ENCODE results near the gene CSMD2. TPM values are rescaled to one million over a fixed set of nuclear protein-coding genes. Genes with fewer than 3 reads are reported as not detected.

Gene CSMD2
- total and polyA plus RNA-seq, 2 of the 8 experiments (the other 6 are each of a cell fraction or from before 2014, with no cell fraction given) = 7.0 to 14.7 TPM

- Histone ChIP-seq H3K4me1 (replicated peaks in 1 of 4; ENCODE audit: control insufficient read depth in 3 of 4, insufficient read depth in 4 of 4, low read length in 3 of 4) (no peaks in the 10 kb centered on the region), H3K36me3 (ENCODE audit: control insufficient read depth in 2 of 4, insufficient read depth in 4 of 4, low read length in 3 of 4) (peaks cover 0 to 3% (median 0%) of the 10 kb centered on the region in 4 experiments; a peak in 2 of 8 replicates), H3K4me2 (ENCODE audit: insufficient read depth in 1 of 2, low read depth in 2 of 2, low read length in 2 of 2) (no peak overlapping the region), H2BK5ac (ENCODE audit: low read depth, low read length) (no peak overlapping the region), H4K5ac (ENCODE audit: insufficient read length, low read depth, low read length) (no peak overlapping the region), H2AFZ (ENCODE audit: low read length) (no peak overlapping the region), H3K18ac (ENCODE audit: extremely low read depth, low read length) (no peak overlapping the region), H2BK20ac (ENCODE audit: low read length) (no peak overlapping the region), H3K4ac (replicated peaks; ENCODE audit: insufficient read length, low read depth, low read length) (no peak overlapping the region), H4K20me1 (replicated peaks in 1 of 2; ENCODE audit: control insufficient read depth in 1 of 2, insufficient read depth in 2 of 2, low read length in 2 of 2) (peaks cover 0 to 2% of the 10 kb centered on the region in 2 experiments), H3K56ac (replicated peaks; ENCODE audit: insufficient read length, low read depth, low read length) (no peak overlapping the region), H3K79me2 (ENCODE audit: control insufficient read depth in 1 of 2, insufficient read depth in 2 of 2, low read length in 2 of 2) (no peaks in the 10 kb centered on the region), H2BK12ac (ENCODE audit: low read depth, low read length) (no peak overlapping the region), H2BK15ac (ENCODE audit: low read length) (no peak overlapping the region), H4K8ac (ENCODE audit: extremely low read depth, insufficient read depth, low read length) (no peak overlapping the region), H3K27me3 (replicated peaks in 1 of 4; ENCODE audit: control insufficient read depth in 3 of 4, extremely low read depth in 1 of 4, insufficient read depth in 3 of 4, low read length in 3 of 4) (no peaks in the 10 kb centered on the region), H4K91ac (replicated peaks; ENCODE audit: insufficient read length, low read length) (no peak overlapping the region), H3K4me3 (ENCODE audit: extremely low read depth in 1 of 4, insufficient read depth in 2 of 4, low read depth in 3 of 4, low read length in 4 of 4) (no peak overlapping the region), H3K14ac (ENCODE audit: insufficient read length) (no peak overlapping the region), H3K23me2 (ENCODE audit: low read depth, low read length) (no peaks in the 10 kb centered on the region), H3K79me1 (ENCODE audit: low read depth, low read length) (no peaks in the 10 kb centered on the region), H3K9me3 (ENCODE audit: insufficient read depth in 2 of 2, low read depth in 1 of 2, low read length in 1 of 2) (no peaks in the 10 kb centered on the region), H3K9ac (replicated peaks in 1 of 4; ENCODE audit: extremely low read depth in 1 of 4, low read depth in 3 of 4, low read length in 3 of 4) (no peak overlapping the region), H2BK120ac (replicated peaks; ENCODE audit: low read depth, low read length) (no peak overlapping the region), H2AK5ac (ENCODE audit: low read depth, low read length) (no peak overlapping the region), H3K27ac (ENCODE audit: low read depth, low read length) (no peak overlapping the region), H3K23ac (ENCODE audit: insufficient read length) (no peak overlapping the region)
- FAIRE-seq (no peak), DNase-seq (ENCODE audit: low read depth in 1 of 2, low spot score in 2 of 2) (no peak)
- ChIA-PET CTCF (ENCODE audit: partially characterized antibody) (no interaction called here), POLR2A (ENCODE audit: partially characterized antibody) (no interaction called here)
- WGBS, 2 experiments (ENCODE audit: extremely low coverage in 1 of 2, insufficient coverage in 1 of 2, insufficient read length in 1 of 2, insufficient replicate concordance in 2 of 2, low coverage in 1 of 2, low lambda C conversion rate in 2 of 2, missing lambda C conversion rate in 1 of 2) = 93% methylated on average over 1 of the region's 1 CpG; no CpG with 5 or more reads in 1 of the 2 experiments
- no peak for TF ChIP-seq RFX5 (IDR thresholded peaks at IDR 0.05; ENCODE audit: borderline replicate concordance, low read depth, low read length)
- TF ChIP-seq CEBPB (IDR thresholded peaks at IDR 0.05; ENCODE audit: low read depth, low read length) = no peak
- TF ChIP-seq, protein P1, sequence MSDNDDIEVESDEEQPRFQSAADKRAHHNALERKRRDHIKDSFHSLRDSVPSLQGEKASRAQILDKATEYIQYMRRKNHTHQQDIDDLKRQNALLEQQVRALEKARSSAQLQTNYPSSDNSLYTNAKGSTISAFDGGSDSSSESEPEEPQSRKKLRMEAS (IDR thresholded peaks at IDR 0.05) = no peak
- no peak for TF ChIP-seq NRF1 (IDR thresholded peaks at IDR 0.05; ENCODE audit: low read depth, low read length)
- TF ChIP-seq, protein P2, sequence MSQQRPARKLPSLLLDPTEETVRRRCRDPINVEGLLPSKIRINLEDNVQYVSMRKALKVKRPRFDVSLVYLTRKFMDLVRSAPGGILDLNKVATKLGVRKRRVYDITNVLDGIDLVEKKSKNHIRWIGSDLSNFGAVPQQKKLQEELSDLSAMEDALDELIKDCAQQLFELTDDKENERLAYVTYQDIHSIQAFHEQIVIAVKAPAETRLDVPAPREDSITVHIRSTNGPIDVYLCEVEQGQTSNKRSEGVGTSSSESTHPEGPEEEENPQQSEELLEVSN (IDR thresholded peaks at IDR 0.05) = no peak
- no peak for TF ChIP-seq EP300 (IDR thresholded peaks at IDR 0.05; ENCODE audit: borderline replicate concordance in 1 of 2, low read depth in 2 of 2, low read length in 2 of 2)
- TF ChIP-seq TBP (IDR thresholded peaks at IDR 0.05; ENCODE audit: low read depth, low read length) = no peak
- TF ChIP-seq CTCF (IDR thresholded peaks at IDR 0.05; ENCODE audit: control extremely low read depth in 1 of 3, insufficient read depth in 1 of 3, low read depth in 1 of 3, low read length in 3 of 3) = no peak
- TF ChIP-seq CBX5 (IDR thresholded peaks at IDR 0.05; ENCODE audit: low read depth, low read length) = no peak
- TF ChIP-seq TAF7 (optimal IDR thresholded peaks at IDR 0.05; ENCODE audit: borderline replicate concordance, low read depth, low read length) = no peak
Measured at GRCh38 chr1:33686551-33686950, 478.5 kb downstream of the CSMD2 start.
